Stomach (tissue), 9 donors: ENCODE measurements around the gene DDIT3. TPM values are rescaled to one million over a fixed set of nuclear protein-coding genes. Genes with fewer than 3 reads are reported as not detected.
"Not testable (repeated sequence)": the region's sequence is repeated elsewhere in the genome, so short reads cannot be mapped to it uniquely, and the experiment has no call there.

Source experiments
- DNase-seq, 2 donors: peaks; one replicate each; pipeline versions ENCODE4 v3.0.0 to v3.0.0-alpha.2; 2013 to 2019
- H3K27ac ChIP-seq, 5 donors: fragments of 200-600 bp in 4 of 5; sonication (generic) in 4 of 5; one replicate each; pipeline ENCODE4 v1.5.1; 2013 to 2019; ENCODE audit warnings: mild to moderate bottlenecking in 1 of 5, moderate library complexity in 1 of 5
- H3K27me3 ChIP-seq, 3 donors: fragments of 200-600 bp; sonication (generic); one replicate each; pipeline ENCODE4 v1.5.1; 2017 to 2019; ENCODE audit warnings: mixed run types in 1 of 3
- H3K36me3 ChIP-seq, 4 donors: fragments of 200-600 bp; sonication (generic); 1 replicate in 3 of 4; 2 replicates in 1 of 4; pipeline ENCODE4 v1.5.1; 2016 to 2019
- H3K4me1 ChIP-seq, 4 donors: fragments of 200-600 bp; sonication (generic); one replicate each; pipeline ENCODE4 v1.5.1; 2016 to 2019
- H3K4me3 ChIP-seq, 4 donors: fragments of 200-600 bp; sonication (generic) in 3 of 4; one replicate each; pipeline ENCODE4 v1.5.1; 2016 to 2019; ENCODE audit warnings: mild to moderate bottlenecking in 1 of 4
- H3K9me3 ChIP-seq, 4 donors: fragments of 200-600 bp; sonication (generic); one replicate each; pipeline ENCODE4 v1.5.1; 2016 to 2019
- EP300 ChIP-seq: sonication (generic); formaldehyde crosslinking; IDR thresholded peaks from one replicate; pipeline ENCODE4 v1.6.1; 2017; ENCODE audit warnings: antibody characterized with exemption
- POLR2A ChIP-seq, 4 donors: fragments of 450-650 bp; IDR thresholded peaks; one replicate each; pipeline ENCODE4 v1.6.1; 2016; ENCODE audit warnings: antibody characterized with exemption in 4 of 4, control low read depth in 2 of 4, mild to moderate bottlenecking in 1 of 4, moderate library complexity in 1 of 4
- POLR2AphosphoS5 ChIP-seq, 3 donors: sonication (generic); formaldehyde crosslinking; IDR thresholded peaks; one replicate each; pipeline ENCODE4 v1.6.1; 2016; ENCODE audit warnings: antibody characterized with exemption in 3 of 3
- WGBS, 5 donors: extraction: QIAGEN DNeasy Blood & Tissue Kit in 3 of 5; methylation state at CpG; one replicate each; pipeline versions ENCODE4 v1.1.5 to v1.1.7; 2013 to 2018; 5-methylcytosine and 5-hydroxymethylcytosine counted together
- intact Hi-C: fragments of 100-400 bp; cut with DNase I; formaldehyde crosslinking; loops from one replicate; pipeline ENCODE4 v1.15.1; 2023; ENCODE audit warnings: low total_unique reads
- polyA plus RNA-seq, 3 donors: library from polyadenylated mRNA; stranded (reverse); fragments of 200-250 nt; gene quantifications; one replicate each; pipeline ENCODE4 v1.2.3, GENCODE V29; 2013
- total RNA-seq, 5 donors: library from RNA; depleted of rRNA; stranded (reverse); fragments of >200 nt; gene quantifications; one replicate each; pipeline versions ENCODE4 v1.1.0 to v1.2.3, GENCODE V29; 2014 to 2016
- TF ChIP-seq, protein P1 (sequence below), 7 experiments: fragments of 450-650 bp in 4 of 7; fragments of 200-600 bp in 3 of 7; sonication (generic) in 3 of 7; IDR thresholded peaks; one replicate each; pipeline ENCODE4 v1.5.1; 2016 to 2019; ENCODE audit warnings: antibody characterized with exemption in 7 of 7, control low read depth in 2 of 7, mild to moderate bottlenecking in 1 of 7
- donor health status: healthy with polysubstance abuse.
- donor health status: Bipolar disorder and iron deficiency.
- donor health status: healthy.

The DDIT3 gene
- total and polyA plus RNA-seq, 8 donors = 7.5 to 159 (median 48.1) TPM

- WGBS, 5 donors = 88 to 98% (median 96%) methylated on average over 4 of the region's 4 CpGs
- Histone ChIP-seq H3K4me3 (no peak overlapping the region), H3K27ac (no peak overlapping the region), H3K36me3 (peaks cover 47 to 92% (median 89%) of the 10 kb centered on the region in 4 donors), H3K4me1 (no peaks in the 10 kb centered on the region), H3K27me3 (no peaks in the 10 kb centered on the region), H3K9me3 (no peaks in the 10 kb centered on the region)
- intact Hi-C loops = no loop called here
- no peak for TF ChIP-seq POLR2AphosphoS5 (IDR thresholded peaks at IDR 0.05)
- TF ChIP-seq, protein P1, sequence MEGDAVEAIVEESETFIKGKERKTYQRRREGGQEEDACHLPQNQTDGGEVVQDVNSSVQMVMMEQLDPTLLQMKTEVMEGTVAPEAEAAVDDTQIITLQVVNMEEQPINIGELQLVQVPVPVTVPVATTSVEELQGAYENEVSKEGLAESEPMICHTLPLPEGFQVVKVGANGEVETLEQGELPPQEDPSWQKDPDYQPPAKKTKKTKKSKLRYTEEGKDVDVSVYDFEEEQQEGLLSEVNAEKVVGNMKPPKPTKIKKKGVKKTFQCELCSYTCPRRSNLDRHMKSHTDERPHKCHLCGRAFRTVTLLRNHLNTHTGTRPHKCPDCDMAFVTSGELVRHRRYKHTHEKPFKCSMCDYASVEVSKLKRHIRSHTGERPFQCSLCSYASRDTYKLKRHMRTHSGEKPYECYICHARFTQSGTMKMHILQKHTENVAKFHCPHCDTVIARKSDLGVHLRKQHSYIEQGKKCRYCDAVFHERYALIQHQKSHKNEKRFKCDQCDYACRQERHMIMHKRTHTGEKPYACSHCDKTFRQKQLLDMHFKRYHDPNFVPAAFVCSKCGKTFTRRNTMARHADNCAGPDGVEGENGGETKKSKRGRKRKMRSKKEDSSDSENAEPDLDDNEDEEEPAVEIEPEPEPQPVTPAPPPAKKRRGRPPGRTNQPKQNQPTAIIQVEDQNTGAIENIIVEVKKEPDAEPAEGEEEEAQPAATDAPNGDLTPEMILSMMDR (IDR thresholded peaks at IDR 0.05) = no peak
- TF ChIP-seq EP300 = no peak
- TF ChIP-seq POLR2A (IDR thresholded peaks at IDR 0.05) = no peak
- DNase-seq = no peak
These were observed 21.7 kb downstream of the DDIT3 start for GRCh38 chr12:57498571-57498970.

GRCh38 chr12:57498132-57498502, 22.2 kb downstream of the DDIT3 start:
- intact Hi-C loops = no loop called here
- TF ChIP-seq POLR2AphosphoS5 (IDR thresholded peaks at IDR 0.05) = no peak
- no peak for TF ChIP-seq EP300
- TF ChIP-seq POLR2A (IDR thresholded peaks at IDR 0.05) = no peak
- TF ChIP-seq, protein P1 (IDR thresholded peaks at IDR 0.05) = no peak
- Histone ChIP-seq H3K27ac (no peak overlapping the region), H3K27me3 (no peaks in the 10 kb centered on the region), H3K36me3 (peaks cover 42 to 87% (median 85%) of the 10 kb centered on the region in 4 donors), H3K9me3 (no peaks in the 10 kb centered on the region), H3K4me3 (no peak overlapping the region), H3K4me1 (no peaks in the 10 kb centered on the region)
- DNase-seq = no peak
- WGBS, 5 donors = 82 to 92% (median 84%) methylated on average over 8 to 9 of the region's 9 CpGs

GRCh38 chr12:57497223-57498131, 22.8 kb downstream of the DDIT3 start:
- no peaks in the 10 kb centered on the region for H3K27me3 ChIP-seq
- TF ChIP-seq POLR2A (IDR thresholded peaks at IDR 0.05) (no peak), POLR2AphosphoS5 (IDR thresholded peaks at IDR 0.05) (no peak), EP300 (no peak)
- TF ChIP-seq, protein P1 (IDR thresholded peaks at IDR 0.05) = no peak
- no peak for DNase-seq
- intact Hi-C loops = no loop called here
- H3K4me1 ChIP-seq = no peaks in the 10 kb centered on the region
- no peak overlapping the region for H3K4me3 ChIP-seq
- no peak overlapping the region for H3K27ac ChIP-seq
- WGBS, 5 donors = 89 to 94% (median 93%) methylated on average over 12 of the region's 12 CpGs
- no peaks in the 10 kb centered on the region for H3K9me3 ChIP-seq
- H3K36me3 ChIP-seq = peaks cover 47 to 87% (median 84%) of the 10 kb centered on the region in 4 donors

- Histone ChIP-seq H3K27ac (no peak overlapping the region), H3K4me3 (no peak overlapping the region), H3K4me1 (no peaks in the 10 kb centered on the region), H3K36me3 (peaks cover 43 to 87% (median 84%) of the 10 kb centered on the region in 4 donors), H3K27me3 (no peaks in the 10 kb centered on the region), H3K9me3 (no peaks in the 10 kb centered on the region)
- TF ChIP-seq POLR2AphosphoS5 (IDR thresholded peaks at IDR 0.05) = no peak
- no peak for TF ChIP-seq EP300
- no peak for TF ChIP-seq POLR2A (IDR thresholded peaks at IDR 0.05)
- TF ChIP-seq, protein P1 (IDR thresholded peaks at IDR 0.05) = no peak
- DNase-seq = no peak
- intact Hi-C loops = no loop called here
These were observed 23.5 kb downstream of the DDIT3 start for GRCh38 chr12:57496822-57497221.

GRCh38 chr12:57495051-57495701, 25.1 kb downstream of the DDIT3 start:
- peaks cover 43 to 87% (median 84%) of the 10 kb centered on the region in 4 donors for H3K36me3 ChIP-seq
- H3K4me3 ChIP-seq, intact Hi-C loops, DNase-seq, H3K27ac ChIP-seq, H3K9me3 ChIP-seq, H3K4me1 ChIP-seq, H3K27me3 ChIP-seq: not testable (repeated sequence)
- WGBS, 5 donors = 91 to 99% (median 96%) methylated on average over 19 to 45 of the region's 48 CpGs
